Left lung (tissue), 10 donors: ENCODE results near the gene SSC5D. TPM values are rescaled to one million over a fixed set of nuclear protein-coding genes. Genes with fewer than 3 reads are reported as not detected.

Experiments
- ATAC-seq: fragments of 200-7000 bp; cut with Tn5 transposase; one replicate; pipeline ENCODE4 v1.9.1; 2020; ENCODE audit warnings: moderate library complexity
- DNase-seq, 4 donors: peaks; one replicate each; pipeline ENCODE4 v3.0.0-alpha.2; 2013 to 2020
- H3K27ac ChIP-seq, 2 donors: fragments of 200-600 bp; sonication (generic) in 1 of 2; one replicate each; pipeline versions ENCODE4 v1.5.0 to v1.8.0; 2020 to 2021
- H3K27me3 ChIP-seq, 2 donors: fragments of 200-600 bp; sonication (generic) in 1 of 2; one replicate each; pipeline versions ENCODE4 v1.5.0 to v1.8.0; 2020 to 2021
- H3K36me3 ChIP-seq, 2 donors: fragments of 200-600 bp; sonication (generic) in 1 of 2; one replicate each; pipeline versions ENCODE4 v1.5.0 to v1.8.0; 2020 to 2021
- H3K4me1 ChIP-seq, 2 donors: fragments of 200-600 bp; one replicate each; pipeline ENCODE4 v1.8.0; 2021
- H3K4me3 ChIP-seq, 2 donors: fragments of 200-600 bp; sonication (generic) in 1 of 2; one replicate each; pipeline versions ENCODE4 v1.5.0 to v1.8.0; 2020 to 2021; ENCODE audit warnings: mild to moderate bottlenecking in 1 of 2
- H3K9me3 ChIP-seq, 2 donors: fragments of 200-600 bp; sonication (generic) in 1 of 2; one replicate each; pipeline versions ENCODE4 v1.5.0 to v1.8.0; 2020 to 2021
- intact Hi-C, 2 donors: fragments of 100-400 bp; cut with DNase I; formaldehyde crosslinking; loops; one replicate each; pipeline versions ENCODE4 v1.11.2 to v1.14.2; 2022
- polyA plus RNA-seq, 6 donors: library from polyadenylated mRNA; unstranded; fragments of 120-200 nt; gene quantifications; one replicate each; pipeline ENCODE4 v1.2.1, GENCODE V29; 2013; ENCODE audit not compliant: insufficient read length in 6 of 6
- total RNA-seq, 2 donors: library from RNA; stranded (reverse); fragmentation: NEBNext Ultra II Directional; extraction: Animal tissue kit (Norgen Biotek cat#: 25700); gene quantifications; one replicate each; pipeline ENCODE4 v1.2.1, GENCODE V29; 2021
- TF ChIP-seq, protein P1 (sequence below), 2 donors: fragments of 200-600 bp; sonication (generic) in 1 of 2; IDR thresholded peaks; one replicate each; pipeline versions ENCODE4 v1.5.0 to v1.8.0; 2021; ENCODE audit warnings: antibody characterized with exemption in 2 of 2
- donor health status: DM: no; HTN: yes; CAD: no.
- donor health status: DM: no; HTN: no; CAD: no.

SSC5D gene
- total and polyA plus RNA-seq, 8 donors: 4.1 to 45.9 (median 8.0) TPM

- no peak for ATAC-seq
- peak in 1 of 4 donors; percentile 73 for DNase-seq
Observed at GRCh38 chr19:55485439-55486011, 2.7 kb upstream of the SSC5D start.

GRCh38 chr19:55486043-55486970, 1.9 kb upstream of the SSC5D start:
- H3K9me3 ChIP-seq: no peaks in the 10 kb centered on the region
- peaks cover 0 to 44% of the 10 kb centered on the region in 2 donors for H3K27me3 ChIP-seq
- peak overlapping the region; percentile 34 to 90 for H3K27ac ChIP-seq
- ATAC-seq (no peak), DNase-seq (peak in 1 of 4 donors; percentile 79)
- peaks cover 16 to 30% of the 10 kb centered on the region in 2 donors for H3K4me1 ChIP-seq
- no peak overlapping the region for H3K4me3 ChIP-seq
- intact Hi-C loops: no loop called here
- peaks cover 0 to 28% of the 10 kb centered on the region in 2 donors for H3K36me3 ChIP-seq
- TF ChIP-seq, protein P1, sequence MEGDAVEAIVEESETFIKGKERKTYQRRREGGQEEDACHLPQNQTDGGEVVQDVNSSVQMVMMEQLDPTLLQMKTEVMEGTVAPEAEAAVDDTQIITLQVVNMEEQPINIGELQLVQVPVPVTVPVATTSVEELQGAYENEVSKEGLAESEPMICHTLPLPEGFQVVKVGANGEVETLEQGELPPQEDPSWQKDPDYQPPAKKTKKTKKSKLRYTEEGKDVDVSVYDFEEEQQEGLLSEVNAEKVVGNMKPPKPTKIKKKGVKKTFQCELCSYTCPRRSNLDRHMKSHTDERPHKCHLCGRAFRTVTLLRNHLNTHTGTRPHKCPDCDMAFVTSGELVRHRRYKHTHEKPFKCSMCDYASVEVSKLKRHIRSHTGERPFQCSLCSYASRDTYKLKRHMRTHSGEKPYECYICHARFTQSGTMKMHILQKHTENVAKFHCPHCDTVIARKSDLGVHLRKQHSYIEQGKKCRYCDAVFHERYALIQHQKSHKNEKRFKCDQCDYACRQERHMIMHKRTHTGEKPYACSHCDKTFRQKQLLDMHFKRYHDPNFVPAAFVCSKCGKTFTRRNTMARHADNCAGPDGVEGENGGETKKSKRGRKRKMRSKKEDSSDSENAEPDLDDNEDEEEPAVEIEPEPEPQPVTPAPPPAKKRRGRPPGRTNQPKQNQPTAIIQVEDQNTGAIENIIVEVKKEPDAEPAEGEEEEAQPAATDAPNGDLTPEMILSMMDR (IDR thresholded peaks at IDR 0.05): no peak

More at GRCh38 chr19:55485439-55486011, 2.7 kb upstream of the SSC5D start:
- peaks cover 16 to 30% of the 10 kb centered on the region in 2 donors for H3K4me1 ChIP-seq
- intact Hi-C loops: no loop called here
- peak overlapping the region; percentile 34 to 51 for H3K4me3 ChIP-seq
- no peaks in the 10 kb centered on the region for H3K9me3 ChIP-seq
- peaks cover 0 to 36% of the 10 kb centered on the region in 2 donors for H3K36me3 ChIP-seq
- H3K27ac ChIP-seq: peak overlapping the region; percentile 70 to 90
- TF ChIP-seq, protein P1 (IDR thresholded peaks at IDR 0.05): no peak
- H3K27me3 ChIP-seq: peaks cover 0 to 36% of the 10 kb centered on the region in 2 donors

- Histone ChIP-seq H3K9me3 (no peaks in the 10 kb centered on the region), H3K27me3 (peaks cover 0 to 53% of the 10 kb centered on the region in 2 donors), H3K27ac (peak overlapping the region; percentile 34 to 90), H3K4me3 (no peak overlapping the region), H3K36me3 (peaks cover 0 to 18% of the 10 kb centered on the region in 2 donors), H3K4me1 (peaks cover 16 to 30% of the 10 kb centered on the region in 2 donors)
- DNase-seq (peak; percentile 56 to 87 (median 74)), ATAC-seq (peak; percentile 69)
- TF ChIP-seq, protein P1 (IDR thresholded peaks at IDR 0.05): no peak
- intact Hi-C loops: no loop called here
Observed at GRCh38 chr19:55486971-55487923, 989 bp upstream of the SSC5D start.

- intact Hi-C loops: no loop called here
- Histone ChIP-seq H3K27ac (no peak overlapping the region), H3K4me3 (no peak overlapping the region), H3K9me3 (no peaks in the 10 kb centered on the region), H3K27me3 (peaks cover 0 to 70% of the 10 kb centered on the region in 2 donors), H3K36me3 (no peaks in the 10 kb centered on the region), H3K4me1 (peaks cover 12 to 25% of the 10 kb centered on the region in 2 donors)
- TF ChIP-seq, protein P1 (IDR thresholded peaks at IDR 0.05): no peak
- peak in 1 of 4 donors; percentile 69 for DNase-seq
- no peak for ATAC-seq
Observed at GRCh38 chr19:55488986-55489710, 912 bp downstream of the SSC5D start.
